Activated naive CD8-positive, alpha-beta T cell (primary cell): ENCODE data around the gene MAP6D1.
A peak's percentile ranks its signal among the peaks of the same experiment; 100 is the strongest.

Experiments
- H3K27ac Mint-ChIP-seq: one replicate; pipeline ENCODE4 v1.8.0; 2021; ENCODE audit warnings: mixed read lengths
- H3K27me3 Mint-ChIP-seq: one replicate; pipeline ENCODE4 v1.8.0; 2021; ENCODE audit warnings: mixed read lengths
- H3K36me3 Mint-ChIP-seq: one replicate; pipeline ENCODE4 v1.8.0; 2021; ENCODE audit warnings: mixed read lengths
- H3K4me1 Mint-ChIP-seq: one replicate; pipeline ENCODE4 v1.8.0; 2021; ENCODE audit warnings: low read depth, mixed read lengths
- H3K4me3 Mint-ChIP-seq: one replicate; pipeline ENCODE4 v1.8.0; 2021; ENCODE audit warnings: mild to moderate bottlenecking, mixed read lengths
- H3K9me3 Mint-ChIP-seq: one replicate; pipeline ENCODE4 v1.8.0; 2021; ENCODE audit warnings: low read depth, mixed read lengths

MAP6D1 gene

DNA sequence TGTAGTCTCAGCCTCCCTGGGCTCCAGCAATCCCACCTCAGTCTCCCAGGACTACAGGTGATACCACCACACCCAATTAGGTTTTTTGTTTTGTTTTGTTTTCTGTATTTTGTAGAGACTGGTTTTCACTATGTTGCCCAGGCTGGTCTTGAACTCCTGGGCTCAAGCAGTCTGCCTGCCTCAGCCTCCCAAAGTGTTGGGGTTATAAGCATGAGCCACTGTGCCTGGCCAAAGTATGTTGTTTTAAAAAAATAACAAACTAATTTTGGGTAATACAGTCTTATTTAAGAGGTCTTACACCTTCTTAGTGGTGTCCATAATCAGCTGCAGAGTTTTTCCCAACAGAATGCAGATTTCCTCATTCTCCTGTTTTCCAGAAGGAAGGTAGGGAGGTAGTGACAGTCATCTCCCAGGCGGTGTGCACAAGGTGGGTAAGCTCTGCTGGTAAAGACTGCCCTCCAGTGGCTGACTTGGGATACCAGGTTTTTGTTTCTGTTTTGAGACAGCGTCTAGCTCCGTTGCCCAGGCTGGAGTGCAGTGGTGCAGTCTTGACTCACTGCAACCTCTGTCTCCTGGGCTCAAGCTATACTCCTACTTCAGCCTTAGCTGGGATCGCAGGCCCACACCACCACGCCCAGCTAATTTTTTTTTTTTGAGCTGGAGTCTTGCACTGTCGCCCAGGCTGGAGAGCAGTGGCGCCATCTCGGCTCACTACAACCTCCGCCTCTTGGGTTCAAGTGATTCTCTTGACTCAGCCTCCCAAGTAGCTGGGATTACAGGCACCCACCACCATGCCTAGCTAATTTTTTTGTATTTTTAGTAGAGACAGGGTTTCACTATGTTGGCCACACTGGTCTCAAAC lies 58.4 kb downstream of the MAP6D1 start:
- H3K4me3 Mint-ChIP-seq, result no peak overlapping the region
- no peak overlapping the region for H3K27ac Mint-ChIP-seq
- peaks cover 4% of the 10 kb centered on the region for H3K36me3 Mint-ChIP-seq
- no peaks in the 10 kb centered on the region for H3K27me3 Mint-ChIP-seq
- peaks cover 7% of the 10 kb centered on the region for H3K4me1 Mint-ChIP-seq
- no peaks in the 10 kb centered on the region for H3K9me3 Mint-ChIP-seq

DNA sequence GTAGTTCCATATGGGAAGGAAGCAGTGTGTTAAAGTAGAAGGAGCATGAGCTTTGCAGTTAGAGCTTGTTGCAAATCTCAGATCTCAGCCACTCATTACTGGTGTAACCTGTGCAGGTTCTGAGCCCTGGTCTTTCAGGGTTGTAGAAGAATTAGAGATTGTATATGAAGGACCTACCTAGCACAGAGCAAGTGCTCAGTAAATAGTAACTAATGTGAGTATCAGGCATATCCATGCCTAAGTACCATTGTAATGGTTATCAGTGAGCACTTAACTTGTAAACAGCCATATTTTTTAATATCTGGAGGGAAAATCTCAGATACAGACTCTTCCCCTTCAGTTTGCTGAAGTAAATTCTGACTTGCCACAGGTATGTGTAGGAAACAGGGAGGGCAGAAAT lies 59.3 kb downstream of the MAP6D1 start:
- Mint-ChIP-seq H3K4me3 (no peak overlapping the region), H3K4me1 (peaks cover 7% of the 10 kb centered on the region), H3K9me3 (no peaks in the 10 kb centered on the region), H3K27me3 (no peaks in the 10 kb centered on the region), H3K27ac (peak overlapping the region; percentile 72), H3K36me3 (peaks cover 7% of the 10 kb centered on the region)
